SK-N-SH treated with all-trans-retinoic acid at 6 μM for 48 hours (cell line): ENCODE results near the gene PTTG1.

Source experiments
- ARNTL ChIP-seq: fragments of 450-650 bp; formaldehyde crosslinking; IDR thresholded peaks from 2 replicates; pipeline ENCODE4 v1.5.0; 2020; ENCODE audit warnings: low read depth, mild to moderate bottlenecking, moderate library complexity, borderline replicate concordance
- BACH2 ChIP-seq: fragments of 250-450 bp; sonication (Bioruptor Pico); IDR thresholded peaks from 2 replicates; pipeline ENCODE4 v1.9.0; 2021; ENCODE audit warnings: mild to moderate bottlenecking, borderline replicate concordance
- GLIS3 ChIP-seq: fragments of 250-450 bp; sonication (Bioruptor Pico); IDR thresholded peaks from 2 replicates; pipeline ENCODE4 v1.5.0; 2020; ENCODE audit warnings: mild to moderate bottlenecking, moderate library complexity
- PPARA ChIP-seq: fragments of 250-450 bp; sonication (Bioruptor Pico); IDR thresholded peaks from 2 replicates; pipeline ENCODE4 v1.5.0; 2020; ENCODE audit warnings: mild to moderate bottlenecking, borderline replicate concordance
- ZC3H10 ChIP-seq: fragments of 250-450 bp; sonication (Bioruptor Pico); IDR thresholded peaks from 2 replicates; pipeline ENCODE4 v1.5.1; 2021; ENCODE audit warnings: mild to moderate bottlenecking, moderate library complexity
- ZFP30 ChIP-seq: fragments of 450-650 bp; formaldehyde crosslinking; IDR thresholded peaks from 2 replicates; pipeline ENCODE4 v1.5.0; 2022; ENCODE audit warnings: mild to moderate bottlenecking, moderate library complexity
- ZNF565 ChIP-seq: fragments of 450-650 bp; formaldehyde crosslinking; conservative IDR thresholded peaks from 2 replicates; pipeline ENCODE4 v1.5.0; 2020; ENCODE audit warnings: low read depth, mild to moderate bottlenecking, moderate library complexity
- ZNF8 ChIP-seq: fragments of 450-650 bp; formaldehyde crosslinking; IDR thresholded peaks from 2 replicates; pipeline ENCODE4 v1.5.0; 2020; ENCODE audit warnings: mild to moderate bottlenecking, moderate library complexity
- TF ChIP-seq, protein P1 (sequence below): fragments of 250-450 bp; sonication (Bioruptor Pico); IDR thresholded peaks from 2 replicates; pipeline ENCODE4 v1.8.0; 2020; ENCODE audit warnings: mild to moderate bottlenecking, moderate library complexity, borderline replicate concordance
- TF ChIP-seq, protein P2 (sequence below): fragments of 250-450 bp; sonication (Bioruptor Pico); IDR thresholded peaks from 2 replicates; pipeline ENCODE4 v1.5.1; 2020; ENCODE audit warnings: low read depth, mild to moderate bottlenecking, moderate library complexity
- TF ChIP-seq, protein P3 (sequence below): fragments of 250-450 bp; sonication (Bioruptor Pico); IDR thresholded peaks from 2 replicates; pipeline ENCODE4 v1.5.0; 2020; ENCODE audit warnings: mild to moderate bottlenecking, moderate library complexity
- TF ChIP-seq, protein P4 (sequence below): fragments of 250-450 bp; sonication (Bioruptor Pico); IDR thresholded peaks from 2 replicates; pipeline ENCODE4 v1.5.1; 2021; ENCODE audit warnings: mild to moderate bottlenecking, moderate library complexity

DNA sequence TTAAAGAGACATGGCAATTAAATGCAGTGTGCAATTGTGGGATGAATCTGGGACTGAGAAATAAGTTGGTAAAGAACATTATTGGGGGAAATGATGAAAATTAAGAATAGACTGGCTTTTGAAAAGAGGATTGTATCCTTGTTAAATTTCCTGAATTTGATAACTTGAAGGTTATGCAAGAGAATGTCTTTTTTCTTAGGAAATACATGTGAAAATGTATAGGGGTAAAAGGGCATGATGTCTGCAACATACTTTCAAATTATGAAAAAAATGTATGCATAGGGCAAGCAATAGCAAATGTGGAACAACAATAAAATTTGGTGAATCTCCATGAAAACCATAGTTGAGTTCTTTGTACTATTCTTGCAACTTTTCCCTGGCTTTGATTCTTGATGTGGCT, 24.1 kb downstream of the PTTG1 start:
- TF ChIP-seq PPARA (CRISPR knock-in tag) (no peak), GLIS3 (CRISPR knock-in tag) (no peak), ZNF565 (CRISPR knock-in tag) (no peak), ZFP30 (no peak), ZNF8 (CRISPR knock-in tag) (no peak), BACH2 (CRISPR knock-in tag) (no peak), ZC3H10 (CRISPR knock-in tag) (no peak), ARNTL (no peak)
- TF ChIP-seq, protein P1, sequence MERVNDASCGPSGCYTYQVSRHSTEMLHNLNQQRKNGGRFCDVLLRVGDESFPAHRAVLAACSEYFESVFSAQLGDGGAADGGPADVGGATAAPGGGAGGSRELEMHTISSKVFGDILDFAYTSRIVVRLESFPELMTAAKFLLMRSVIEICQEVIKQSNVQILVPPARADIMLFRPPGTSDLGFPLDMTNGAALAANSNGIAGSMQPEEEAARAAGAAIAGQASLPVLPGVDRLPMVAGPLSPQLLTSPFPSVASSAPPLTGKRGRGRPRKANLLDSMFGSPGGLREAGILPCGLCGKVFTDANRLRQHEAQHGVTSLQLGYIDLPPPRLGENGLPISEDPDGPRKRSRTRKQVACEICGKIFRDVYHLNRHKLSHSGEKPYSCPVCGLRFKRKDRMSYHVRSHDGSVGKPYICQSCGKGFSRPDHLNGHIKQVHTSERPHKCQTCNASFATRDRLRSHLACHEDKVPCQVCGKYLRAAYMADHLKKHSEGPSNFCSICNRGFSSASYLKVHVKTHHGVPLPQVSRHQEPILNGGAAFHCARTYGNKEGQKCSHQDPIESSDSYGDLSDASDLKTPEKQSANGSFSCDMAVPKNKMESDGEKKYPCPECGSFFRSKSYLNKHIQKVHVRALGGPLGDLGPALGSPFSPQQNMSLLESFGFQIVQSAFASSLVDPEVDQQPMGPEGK = no peak
- TF ChIP-seq, protein P2, sequence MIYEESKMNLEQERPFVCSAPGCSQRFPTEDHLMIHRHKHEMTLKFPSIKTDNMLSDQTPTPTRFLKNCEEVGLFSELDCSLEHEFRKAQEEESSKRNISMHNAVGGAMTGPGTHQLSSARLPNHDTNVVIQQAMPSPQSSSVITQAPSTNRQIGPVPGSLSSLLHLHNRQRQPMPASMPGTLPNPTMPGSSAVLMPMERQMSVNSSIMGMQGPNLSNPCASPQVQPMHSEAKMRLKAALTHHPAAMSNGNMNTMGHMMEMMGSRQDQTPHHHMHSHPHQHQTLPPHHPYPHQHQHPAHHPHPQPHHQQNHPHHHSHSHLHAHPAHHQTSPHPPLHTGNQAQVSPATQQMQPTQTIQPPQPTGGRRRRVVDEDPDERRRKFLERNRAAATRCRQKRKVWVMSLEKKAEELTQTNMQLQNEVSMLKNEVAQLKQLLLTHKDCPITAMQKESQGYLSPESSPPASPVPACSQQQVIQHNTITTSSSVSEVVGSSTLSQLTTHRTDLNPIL = no peak
- TF ChIP-seq, protein P3, sequence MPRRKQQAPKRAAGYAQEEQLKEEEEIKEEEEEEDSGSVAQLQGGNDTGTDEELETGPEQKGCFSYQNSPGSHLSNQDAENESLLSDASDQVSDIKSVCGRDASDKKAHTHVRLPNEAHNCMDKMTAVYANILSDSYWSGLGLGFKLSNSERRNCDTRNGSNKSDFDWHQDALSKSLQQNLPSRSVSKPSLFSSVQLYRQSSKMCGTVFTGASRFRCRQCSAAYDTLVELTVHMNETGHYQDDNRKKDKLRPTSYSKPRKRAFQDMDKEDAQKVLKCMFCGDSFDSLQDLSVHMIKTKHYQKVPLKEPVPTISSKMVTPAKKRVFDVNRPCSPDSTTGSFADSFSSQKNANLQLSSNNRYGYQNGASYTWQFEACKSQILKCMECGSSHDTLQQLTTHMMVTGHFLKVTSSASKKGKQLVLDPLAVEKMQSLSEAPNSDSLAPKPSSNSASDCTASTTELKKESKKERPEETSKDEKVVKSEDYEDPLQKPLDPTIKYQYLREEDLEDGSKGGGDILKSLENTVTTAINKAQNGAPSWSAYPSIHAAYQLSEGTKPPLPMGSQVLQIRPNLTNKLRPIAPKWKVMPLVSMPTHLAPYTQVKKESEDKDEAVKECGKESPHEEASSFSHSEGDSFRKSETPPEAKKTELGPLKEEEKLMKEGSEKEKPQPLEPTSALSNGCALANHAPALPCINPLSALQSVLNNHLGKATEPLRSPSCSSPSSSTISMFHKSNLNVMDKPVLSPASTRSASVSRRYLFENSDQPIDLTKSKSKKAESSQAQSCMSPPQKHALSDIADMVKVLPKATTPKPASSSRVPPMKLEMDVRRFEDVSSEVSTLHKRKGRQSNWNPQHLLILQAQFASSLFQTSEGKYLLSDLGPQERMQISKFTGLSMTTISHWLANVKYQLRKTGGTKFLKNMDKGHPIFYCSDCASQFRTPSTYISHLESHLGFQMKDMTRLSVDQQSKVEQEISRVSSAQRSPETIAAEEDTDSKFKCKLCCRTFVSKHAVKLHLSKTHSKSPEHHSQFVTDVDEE = no peak
- TF ChIP-seq, protein P4, sequence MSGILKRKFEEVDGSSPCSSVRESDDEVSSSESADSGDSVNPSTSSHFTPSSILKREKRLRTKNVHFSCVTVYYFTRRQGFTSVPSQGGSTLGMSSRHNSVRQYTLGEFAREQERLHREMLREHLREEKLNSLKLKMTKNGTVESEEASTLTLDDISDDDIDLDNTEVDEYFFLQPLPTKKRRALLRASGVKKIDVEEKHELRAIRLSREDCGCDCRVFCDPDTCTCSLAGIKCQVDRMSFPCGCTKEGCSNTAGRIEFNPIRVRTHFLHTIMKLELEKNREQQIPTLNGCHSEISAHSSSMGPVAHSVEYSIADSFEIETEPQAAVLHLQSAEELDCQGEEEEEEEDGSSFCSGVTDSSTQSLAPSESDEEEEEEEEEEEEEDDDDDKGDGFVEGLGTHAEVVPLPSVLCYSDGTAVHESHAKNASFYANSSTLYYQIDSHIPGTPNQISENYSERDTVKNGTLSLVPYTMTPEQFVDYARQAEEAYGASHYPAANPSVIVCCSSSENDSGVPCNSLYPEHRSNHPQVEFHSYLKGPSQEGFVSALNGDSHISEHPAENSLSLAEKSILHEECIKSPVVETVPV (CRISPR knock-in tag) = no peak
